K562 (cell line): ENCODE results near the gene SNU13. TPM values are rescaled to one million over a fixed set of nuclear protein-coding genes. Genes with fewer than 3 reads are reported as not detected.

Experiments
- ATAC-seq: fragments of 200-7000 bp; cut with Tn5 transposase; 3 replicates; pipeline ENCODE4 v1.9.1; 2020; ENCODE audit warnings: moderate library complexity
- BruUV-seq: library from RNA; stranded (reverse); fragments of 400-500 nt; replicated peaks from 2 replicates; lab custom pipeline; 2021; lab: Mats Ljungman, UMichigan
- CTCF ChIA-PET: fragments of 300-600 bp; formaldehyde crosslinking; extraction: SDS; loops from one replicate; lab custom pipeline; 2021; ENCODE audit warnings: low intra/inter-chr PET ratio; lab: Yijun Ruan, JAX
- POLR2A ChIA-PET: fragments of 300-600, 350-650 bp; sonication (Branson Sonifier 250); formaldehyde crosslinking; extraction: SDS; loops from one replicate; lab custom pipeline; 2021; ENCODE audit warnings: antibody characterized with exemption, inconsistent platforms; lab: Yijun Ruan, JAX
- DNase-seq, 4 experiments: peaks; one replicate each; pipeline versions ENCODE4 v3.0.0 to v3.0.0-alpha.2; 2011 to 2018; ENCODE audit warnings: low spot score in 3 of 4, mixed read lengths in 3 of 4; ENCODE audit errors: extremely low read depth in 1 of 4
- FAIRE-seq: peaks from 2 replicates; lab custom pipeline; 2011; peaks lifted over from hg19 to GRCh38; lab: Jason Lieb, UNC
- H2AFZ ChIP-seq: 2 replicates; pipeline ENCODE4 v1.6.0; 2011; ENCODE audit warnings: low read depth, low read length, control low read depth, inconsistent platforms
- H3K27ac ChIP-seq: fragments of 200-600 bp; 3 replicates; pipeline ENCODE4 v1.8.0; 2011; ENCODE audit warnings: low read depth, mild to moderate bottlenecking, control low read depth, inconsistent platforms, low read length, moderate library complexity, mixed read lengths; ENCODE audit errors: extremely low read depth
- H3K27me3 ChIP-seq, 2 experiments: fragments of 300-600 bp in 1 of 2; 2 replicates in 1 of 2; 3 replicates in 1 of 2; pipeline versions ENCODE4 v1.6.0 to v1.8.0; 2011; ENCODE audit warnings: inconsistent platforms in 2 of 2, low read length in 2 of 2, mild to moderate bottlenecking in 1 of 2, mixed read lengths in 1 of 2, moderate library complexity in 1 of 2; ENCODE audit not compliant: control insufficient read depth in 2 of 2, insufficient read depth in 2 of 2
- H3K36me3 ChIP-seq: fragments of 300-600 bp; 3 replicates; pipeline ENCODE4 v1.8.0; 2011; ENCODE audit warnings: mild to moderate bottlenecking, low read length, inconsistent platforms; ENCODE audit not compliant: control insufficient read depth, insufficient read depth
- H3K4me1 ChIP-seq, 2 experiments: fragments of 200-600 bp in 1 of 2; replicated peaks in 1 of 2; 2 replicates in 1 of 2; 3 replicates in 1 of 2; pipeline versions ENCODE4 v1.5.1 to v1.8.0; 2011; ENCODE audit warnings: inconsistent platforms in 2 of 2, low read length in 2 of 2, mild to moderate bottlenecking in 1 of 2, mixed read lengths in 1 of 2, moderate library complexity in 1 of 2; ENCODE audit not compliant: control insufficient read depth in 2 of 2, insufficient read depth in 2 of 2
- H3K4me2 ChIP-seq: 2 replicates; pipeline ENCODE4 v1.6.1; 2011; ENCODE audit warnings: low read length, control low read depth, inconsistent platforms, mixed read lengths; ENCODE audit not compliant: insufficient read depth
- H3K4me3 ChIP-seq: fragments of 200-600 bp; sonication (generic), shearing (Covaris generic); 2 replicates; pipeline ENCODE4 v1.5.1; 2016; ENCODE audit warnings: control low read depth, inconsistent platforms
- H3K79me2 ChIP-seq: fragments of 200-600 bp; 3 replicates; pipeline ENCODE4 v1.8.0; 2011; ENCODE audit warnings: low read length, inconsistent platforms; ENCODE audit not compliant: control insufficient read depth, insufficient read depth
- H3K9ac ChIP-seq, 2 experiments: 2 replicates each; pipeline versions ENCODE4 v1.6.0 to v1.6.1; 2011; ENCODE audit warnings: low read depth in 2 of 2, low read length in 2 of 2, control low read depth in 1 of 2, inconsistent platforms in 1 of 2, mild to moderate bottlenecking in 1 of 2, mixed read lengths in 1 of 2; ENCODE audit not compliant: insufficient read depth in 1 of 2
- H3K9me1 ChIP-seq: one replicate; pipeline ENCODE4 v1.6.0; 2011; ENCODE audit warnings: inconsistent platforms, mild to moderate bottlenecking, low read length, moderate library complexity; ENCODE audit not compliant: control insufficient read depth, insufficient read depth
- H3K9me3 ChIP-seq: replicated peaks from 2 replicates; pipeline ENCODE4 v1.5.1; 2011; ENCODE audit warnings: low read depth, low read length, inconsistent platforms; ENCODE audit not compliant: control insufficient read depth, insufficient read depth
- H4K20me1 ChIP-seq: replicated peaks from 2 replicates; pipeline ENCODE4 v1.6.1; 2011; ENCODE audit warnings: low read length, inconsistent platforms, mixed read lengths; ENCODE audit not compliant: control insufficient read depth, insufficient read depth
- CREBBP ChIP-seq: IDR thresholded peaks from one replicate; pipeline ENCODE4 v1.6.1; 2012; ENCODE audit warnings: low read depth, mild to moderate bottlenecking, control low read depth, inconsistent platforms, low read length
- DACH1 ChIP-seq: fragments of 450-650 bp; IDR thresholded peaks from 2 replicates; pipeline ENCODE4 v1.6.1; 2018; ENCODE audit not compliant: partially characterized antibody
- EGR1 ChIP-seq: fragments of 450-650 bp; conservative IDR thresholded peaks from 2 replicates; pipeline ENCODE4 v1.6.1; 2017; ENCODE audit warnings: mild to moderate bottlenecking
- EZH2 ChIP-seq: IDR thresholded peaks from 2 replicates; pipeline ENCODE4 v1.6.1; 2012; ENCODE audit warnings: low read depth, mild to moderate bottlenecking, inconsistent platforms, low read length, borderline replicate concordance
- HEY1 ChIP-seq: fragments of 250-450 bp; sonication (Bioruptor Pico); IDR thresholded peaks from 2 replicates; pipeline ENCODE4 v1.5.0; 2020; ENCODE audit warnings: mild to moderate bottlenecking, moderate library complexity, borderline replicate concordance
- NFE2L1 ChIP-seq: fragments of 450-650 bp; IDR thresholded peaks from 2 replicates; pipeline ENCODE4 v1.6.1; 2016; ENCODE audit warnings: missing genetic modification characterization, low read depth, mild to moderate bottlenecking, missing compliant biosample characterization, moderate library complexity, borderline replicate concordance
- SPI1 ChIP-seq: IDR thresholded peaks from 2 replicates; pipeline ENCODE4 v1.6.1; 2011; ENCODE audit warnings: low read depth, low read length, control low read depth, borderline replicate concordance
- SRSF3 ChIP-seq: fragments of 200-400 bp; formaldehyde crosslinking; IDR thresholded peaks from 2 replicates; pipeline ENCODE4 v1.6.1; 2016; ENCODE audit warnings: mild to moderate bottlenecking, low read length, moderate library complexity; ENCODE audit not compliant: insufficient read depth
- SUPT5H ChIP-seq: fragments of 450-650 bp; IDR thresholded peaks from 2 replicates; pipeline ENCODE4 v1.6.1; 2016
- ZNF140 ChIP-seq: fragments of 250-450 bp; sonication (Bioruptor Pico); IDR thresholded peaks from 2 replicates; pipeline ENCODE4 v1.8.0; 2021; ENCODE audit warnings: moderate library complexity, mild to moderate bottlenecking, inconsistent platforms
- ZNF175 ChIP-seq: fragments of 200-800 bp; sonication (Bioruptor generic); IDR thresholded peaks from 2 replicates; pipeline ENCODE4 v1.6.1; 2016; ENCODE audit warnings: low read depth, mild to moderate bottlenecking, missing genetic modification characterization, missing compliant biosample characterization
- ZNF311 ChIP-seq: fragments of 250-450 bp; sonication (Bioruptor Pico); IDR thresholded peaks from 2 replicates; pipeline ENCODE4 v1.4.0; 2020; ENCODE audit warnings: mild to moderate bottlenecking, moderate library complexity
- ZNF707 ChIP-seq: fragments of 250-450 bp; sonication (Bioruptor Pico); conservative IDR thresholded peaks from 2 replicates; pipeline ENCODE4 v1.8.0; 2022; ENCODE audit warnings: inconsistent platforms, mild to moderate bottlenecking, moderate library complexity
- WGBS: fragments of 100-300 bp; shearing (Covaris generic); methylation state at CpG from one replicate; pipeline ENCODE4 v1.1.6; 2016; ENCODE audit warnings: low coverage, mixed read lengths; ENCODE audit not compliant: insufficient coverage; ENCODE audit errors: missing lambda C conversion rate; 5-methylcytosine and 5-hydroxymethylcytosine counted together
- in situ Hi-C: fragments of 300-500 bp; cut with MboI; formaldehyde crosslinking; loops from 4 replicates; pipeline ENCODE4 v1.15.0; 2018; ENCODE audit warnings: inconsistent platforms, mixed read lengths
- intact Hi-C: fragments of 100-400 bp; cut with micrococcal nuclease; formaldehyde crosslinking; loops from 2 replicates; pipeline ENCODE4 v1.14.2; 2022
- polyA plus RNA-seq, 8 experiments: library from polyadenylated mRNA; depleted of rRNA in 4 of 8; stranded (reverse) in 5 of 8; unstranded in 3 of 8; fragments of >200 nt; fragmentation: Nextera tagmentation in 2 of 8; fragmentation: Illumina TruSeq in 1 of 8; extraction: Ambion mirVana in 2 of 8; extraction: Trizol in 1 of 8; gene quantifications; 2 replicates each; pipeline versions ENCODE4 v1.2.1 to v1.2.3, GENCODE V29; 2011 to 2014; ENCODE audit warnings: inconsistent platforms in 1 of 8, missing spikeins in 1 of 8
- total RNA-seq, 7 experiments: library from RNA; depleted of rRNA in 6 of 7; stranded (reverse); fragments of >200 nt in 6 of 7; fragmentation: Illumina TruSeq in 2 of 7; extraction: Trizol in 2 of 7; gene quantifications; 2 replicates each; pipeline versions ENCODE4 v1.2.1 to v1.2.3, GENCODE V29; 2011 to 2021; ENCODE audit warnings: low replicate concordance in 1 of 7
- TF ChIP-seq, protein P1 (sequence below), 2 experiments: fragments of 450-650 bp; conservative IDR thresholded peaks; 2 replicates each; pipeline ENCODE4 v1.6.1; 2017; ENCODE audit warnings: mild to moderate bottlenecking in 2 of 2, moderate library complexity in 2 of 2
- TF ChIP-seq, protein P2 (sequence below): fragments of 450-650 bp; IDR thresholded peaks from 2 replicates; pipeline ENCODE4 v1.6.1; 2016; ENCODE audit warnings: low read depth, mild to moderate bottlenecking, moderate library complexity

SNU13 gene
- total and polyA plus RNA-seq, 9 of the 15 experiments (the other 6 are each of a cell fraction or from before 2014, with no cell fraction given) = 185 to 981 (median 283) TPM

- FAIRE-seq (no peak), DNase-seq (no peak), ATAC-seq (no peak)
- ChIA-PET CTCF (no interaction called here), POLR2A (interaction anchor here (0.6 to 1.6 kb wide), 3 partner anchors 11 to 232 kb away, joined by 3 to 7 read pairs (median 3); no protein-coding TSS in a partner anchor)
- no peaks in the 10 kb centered on the region; the same call in none of the 2 replicates for H4K20me1 ChIP-seq
- no peaks in the 10 kb centered on the region for H3K79me2 ChIP-seq
- no peak overlapping the region for H3K4me3 ChIP-seq
- intact Hi-C loops (no loop called here), in situ Hi-C loops (no loop called here)
- TF ChIP-seq NFE2L1 (tag) (no peak), SRSF3 (no peak), HEY1 (CRISPR knock-in tag) (no peak), ZNF311 (CRISPR knock-in tag) (no peak), DACH1 (no peak), SPI1 (no peak), SUPT5H (no peak), ZNF707 (CRISPR knock-in tag) (no peak), EGR1 (no peak), ZNF175 (CRISPR knock-in tag) (no peak), EZH2 (no peak), ZNF140 (CRISPR knock-in tag) (no peak), CREBBP (no peak)
- TF ChIP-seq, protein P1, sequence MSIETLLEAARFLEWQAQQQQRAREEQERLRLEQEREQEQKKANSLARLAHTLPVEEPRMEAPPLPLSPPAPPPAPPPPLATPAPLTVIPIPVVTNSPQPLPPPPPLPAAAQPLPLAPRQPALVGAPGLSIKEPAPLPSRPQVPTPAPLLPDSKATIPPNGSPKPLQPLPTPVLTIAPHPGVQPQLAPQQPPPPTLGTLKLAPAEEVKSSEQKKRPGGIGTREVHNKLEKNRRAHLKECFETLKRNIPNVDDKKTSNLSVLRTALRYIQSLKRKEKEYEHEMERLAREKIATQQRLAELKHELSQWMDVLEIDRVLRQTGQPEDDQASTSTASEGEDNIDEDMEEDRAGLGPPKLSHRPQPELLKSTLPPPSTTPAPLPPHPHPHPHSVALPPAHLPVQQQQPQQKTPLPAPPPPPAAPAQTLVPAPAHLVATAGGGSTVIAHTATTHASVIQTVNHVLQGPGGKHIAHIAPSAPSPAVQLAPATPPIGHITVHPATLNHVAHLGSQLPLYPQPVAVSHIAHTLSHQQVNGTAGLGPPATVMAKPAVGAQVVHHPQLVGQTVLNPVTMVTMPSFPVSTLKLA (conservative IDR thresholded peaks at IDR 0.05) = no peak
- TF ChIP-seq, protein P2, sequence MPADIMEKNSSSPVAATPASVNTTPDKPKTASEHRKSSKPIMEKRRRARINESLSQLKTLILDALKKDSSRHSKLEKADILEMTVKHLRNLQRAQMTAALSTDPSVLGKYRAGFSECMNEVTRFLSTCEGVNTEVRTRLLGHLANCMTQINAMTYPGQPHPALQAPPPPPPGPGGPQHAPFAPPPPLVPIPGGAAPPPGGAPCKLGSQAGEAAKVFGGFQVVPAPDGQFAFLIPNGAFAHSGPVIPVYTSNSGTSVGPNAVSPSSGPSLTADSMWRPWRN = no peak
- no peaks in the 10 kb centered on the region for H3K36me3 ChIP-seq
- no peaks in the 10 kb centered on the region for H3K9me3 ChIP-seq
- no peak overlapping the region for H2AFZ ChIP-seq
- no peak overlapping the region for H3K9ac ChIP-seq
- H3K27ac ChIP-seq = no peak overlapping the region
- no peaks in the 10 kb centered on the region for H3K9me1 ChIP-seq
- H3K27me3 ChIP-seq = no peaks in the 10 kb centered on the region
- WGBS = 64% methylated on average over 9 of the region's 9 CpGs
- peaks cover 0 to 9% of the 10 kb centered on the region in 2 experiments; a peak in 1 of 5 replicates for H3K4me1 ChIP-seq
- no peak overlapping the region for H3K4me2 ChIP-seq
- no TSS peak for BruUV-seq
These were observed 14.1 kb upstream of the SNU13 start for GRCh38 chr22:41702763-41703162.
